Measurements from ENCODE around the gene TAS2R20.

The TAS2R20 gene

DNA sequence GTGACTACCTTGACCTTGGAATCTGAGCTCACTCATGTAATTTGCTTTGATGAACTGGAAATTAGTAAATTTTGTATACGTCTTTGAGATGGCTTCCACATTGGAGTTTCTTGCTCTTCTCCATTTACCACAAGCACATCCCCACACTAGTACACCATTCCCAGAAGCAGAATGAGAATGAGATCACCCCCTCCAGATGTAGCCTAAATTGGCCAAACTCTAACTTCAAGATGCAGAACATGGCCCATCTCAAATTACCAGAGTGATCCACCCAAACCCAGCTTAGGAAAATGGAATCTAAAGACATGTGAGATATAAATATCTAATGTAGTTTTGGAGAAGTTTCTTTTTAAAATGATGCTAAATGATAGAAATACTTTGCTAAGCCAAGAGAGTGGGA is 9.5 kb upstream of the TAS2R20 start:
- no peak overlapping the region for H3K27ac ChIP-seq (ENCODE audit: low read length)
- no peak overlapping the region for H3K4me3 ChIP-seq (ENCODE audit: low read length)
- no peaks in the 10 kb centered on the region for H3K36me3 ChIP-seq (ENCODE audit: control insufficient read depth, low read depth, low read length)
- no peaks in the 10 kb centered on the region for H3K4me1 ChIP-seq (ENCODE audit: control insufficient read depth, low read depth, low read length)
- H3K27me3 ChIP-seq (ENCODE audit: control insufficient read depth, insufficient read depth, low read length), result no peaks in the 10 kb centered on the region
- no peaks in the 10 kb centered on the region for H3K9me3 ChIP-seq (ENCODE audit: control insufficient read depth, low read depth, low read length)
- H3K9ac ChIP-seq (ENCODE audit: low read length), result no peak overlapping the region

DNA sequence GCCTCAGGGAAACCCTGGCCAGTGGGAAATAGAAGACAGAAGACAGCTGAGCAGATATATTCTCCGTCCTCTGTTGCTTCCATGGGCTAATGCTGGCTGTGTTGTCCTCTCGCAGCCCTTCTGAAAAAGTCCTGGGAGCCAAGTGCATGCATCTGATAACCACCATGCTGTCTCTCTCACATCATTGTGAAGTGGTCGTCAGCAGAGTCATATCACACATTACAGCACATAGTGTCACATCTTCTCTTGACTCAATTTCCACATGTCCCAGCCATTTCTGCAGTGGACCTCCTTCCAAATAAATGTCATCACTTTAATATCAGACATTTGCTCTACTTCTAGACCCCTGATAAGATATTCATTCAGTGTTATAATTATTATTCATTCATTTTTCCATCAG is 3.8 kb downstream of the TAS2R20 start:
- no peak overlapping the region for H3K27ac ChIP-seq (ENCODE audit: low read length)
- no peak overlapping the region for H3K4me3 ChIP-seq (ENCODE audit: low read length)
- H3K4me1 ChIP-seq (ENCODE audit: control insufficient read depth, low read depth, low read length), result no peaks in the 10 kb centered on the region

GRCh38 chr12:10989107-10989506 is 9.0 kb downstream of the TAS2R20 start:
- Histone ChIP-seq H3K27ac (ENCODE audit: low read length) (no peak overlapping the region), H3K27me3 (ENCODE audit: control insufficient read depth, insufficient read depth, low read length) (no peaks in the 10 kb centered on the region), H3K9me3 (ENCODE audit: control insufficient read depth, low read depth, low read length) (peaks cover 6% of the 10 kb centered on the region), H3K9ac (ENCODE audit: low read length) (no peak overlapping the region), H3K4me3 (ENCODE audit: low read length) (no peak overlapping the region), H3K4me1 (ENCODE audit: control insufficient read depth, low read depth, low read length) (no peaks in the 10 kb centered on the region), H3K36me3 (ENCODE audit: control insufficient read depth, low read depth, low read length) (no peaks in the 10 kb centered on the region)

More for the DNA sequence above, 3.8 kb downstream of the TAS2R20 start:
- H3K36me3 ChIP-seq (ENCODE audit: control insufficient read depth, low read depth, low read length), result no peaks in the 10 kb centered on the region
- no peak overlapping the region for H3K9ac ChIP-seq (ENCODE audit: low read length)
- H3K27me3 ChIP-seq (ENCODE audit: control insufficient read depth, insufficient read depth, low read length), result no peaks in the 10 kb centered on the region
- H3K9me3 ChIP-seq (ENCODE audit: control insufficient read depth, low read depth, low read length), result peaks cover 6% of the 10 kb centered on the region

DNA sequence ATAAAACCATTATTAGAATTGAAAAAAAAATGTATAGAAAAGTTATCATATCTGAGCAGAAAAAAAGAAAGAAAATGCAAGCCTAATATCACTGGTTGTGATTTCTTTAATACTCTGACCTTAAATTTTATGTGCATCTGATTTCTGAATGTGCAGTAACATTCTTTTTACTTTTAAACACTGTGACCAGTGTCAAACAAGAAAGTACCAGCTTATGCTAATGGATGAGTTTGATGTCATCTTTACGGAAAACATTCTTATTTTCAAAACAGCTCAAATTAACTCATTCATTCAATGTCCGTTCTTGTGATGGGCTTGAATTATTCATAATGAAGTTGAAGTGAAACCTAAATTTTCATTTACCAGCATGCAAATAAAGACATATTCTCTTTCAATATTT is 11.3 kb downstream of the TAS2R20 start, which contains the start of gene TAS2R50:
Gene TAS2R50, minus strand, starts transcription at position 101 of the 400 bp plus-strand sequence. Its CDS starts 52 bp downstream, at position 49.
- Histone ChIP-seq H3K27me3 (ENCODE audit: control insufficient read depth, insufficient read depth, low read length) (no peaks in the 10 kb centered on the region), H3K9ac (ENCODE audit: low read length) (no peak within 1 kb of the TSS), H3K4me1 (ENCODE audit: control insufficient read depth, low read depth, low read length) (no peaks in the 10 kb centered on the region), H3K9me3 (ENCODE audit: control insufficient read depth, low read depth, low read length) (peaks cover 6% of the 10 kb centered on the region), H3K36me3 (ENCODE audit: control insufficient read depth, low read depth, low read length) (no peaks in the 10 kb centered on the region), H3K4me3 (ENCODE audit: low read length) (no peak within 1 kb of the TSS), H3K27ac (ENCODE audit: low read length) (no peak within 1 kb of the TSS)

DNA sequence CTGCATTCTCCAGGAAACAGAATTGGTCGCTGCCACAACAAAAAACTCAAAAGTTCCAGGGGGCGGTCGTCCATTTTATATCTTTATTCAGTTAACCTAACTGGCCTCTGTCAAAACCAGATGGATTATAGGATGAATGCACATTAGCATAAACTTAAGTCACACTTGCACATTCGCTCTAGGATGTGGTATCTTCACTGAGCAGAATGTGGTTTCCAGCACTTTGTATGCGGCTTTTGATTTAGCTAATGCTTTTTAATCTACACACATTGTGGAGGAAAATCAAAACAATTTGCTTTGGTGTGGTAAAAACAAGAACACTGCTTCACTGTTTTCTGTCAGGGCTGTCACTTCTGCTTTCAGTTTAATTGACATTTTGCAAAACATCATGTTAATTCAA is 15.9 kb downstream of the TAS2R20 start:
- Histone ChIP-seq H3K4me1 (ENCODE audit: control insufficient read depth, low read depth, low read length) (no peaks in the 10 kb centered on the region), H3K9ac (ENCODE audit: low read length) (no peak overlapping the region), H3K9me3 (ENCODE audit: control insufficient read depth, low read depth, low read length) (no peaks in the 10 kb centered on the region), H3K36me3 (ENCODE audit: control insufficient read depth, low read depth, low read length) (no peaks in the 10 kb centered on the region), H3K27me3 (ENCODE audit: control insufficient read depth, insufficient read depth, low read length) (no peaks in the 10 kb centered on the region), H3K27ac (ENCODE audit: low read length) (no peak overlapping the region), H3K4me3 (ENCODE audit: low read length) (no peak overlapping the region)

DNA sequence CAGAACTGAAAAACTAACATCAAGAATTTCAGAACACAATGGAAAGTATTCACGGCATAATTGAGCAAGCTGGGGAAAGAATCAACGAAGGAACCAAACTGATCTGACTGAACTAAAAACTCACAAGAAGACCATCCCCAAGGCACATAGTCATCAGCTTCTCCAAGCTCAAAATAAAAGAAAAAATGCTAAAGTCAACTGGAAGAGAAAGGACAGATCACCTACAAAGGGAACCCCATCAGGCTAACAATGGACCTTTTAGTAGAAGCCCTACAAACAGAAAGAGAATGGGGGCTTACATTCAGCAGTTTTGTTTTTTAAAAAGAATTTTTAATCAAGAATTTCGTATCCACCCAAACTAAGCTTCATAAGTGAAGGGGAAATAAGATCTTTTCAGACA is 23.1 kb downstream of the TAS2R20 start:
- Histone ChIP-seq H3K36me3 (ENCODE audit: control insufficient read depth, low read depth, low read length) (no peaks in the 10 kb centered on the region), H3K4me1 (ENCODE audit: control insufficient read depth, low read depth, low read length) (peaks cover 18% of the 10 kb centered on the region), H3K9ac (ENCODE audit: low read length) (no peak overlapping the region), H3K9me3 (ENCODE audit: control insufficient read depth, low read depth, low read length) (no peaks in the 10 kb centered on the region), H3K4me3 (ENCODE audit: low read length) (no peak overlapping the region), H3K27me3 (ENCODE audit: control insufficient read depth, insufficient read depth, low read length) (no peaks in the 10 kb centered on the region), H3K27ac (ENCODE audit: low read length) (no peak overlapping the region)

DNA sequence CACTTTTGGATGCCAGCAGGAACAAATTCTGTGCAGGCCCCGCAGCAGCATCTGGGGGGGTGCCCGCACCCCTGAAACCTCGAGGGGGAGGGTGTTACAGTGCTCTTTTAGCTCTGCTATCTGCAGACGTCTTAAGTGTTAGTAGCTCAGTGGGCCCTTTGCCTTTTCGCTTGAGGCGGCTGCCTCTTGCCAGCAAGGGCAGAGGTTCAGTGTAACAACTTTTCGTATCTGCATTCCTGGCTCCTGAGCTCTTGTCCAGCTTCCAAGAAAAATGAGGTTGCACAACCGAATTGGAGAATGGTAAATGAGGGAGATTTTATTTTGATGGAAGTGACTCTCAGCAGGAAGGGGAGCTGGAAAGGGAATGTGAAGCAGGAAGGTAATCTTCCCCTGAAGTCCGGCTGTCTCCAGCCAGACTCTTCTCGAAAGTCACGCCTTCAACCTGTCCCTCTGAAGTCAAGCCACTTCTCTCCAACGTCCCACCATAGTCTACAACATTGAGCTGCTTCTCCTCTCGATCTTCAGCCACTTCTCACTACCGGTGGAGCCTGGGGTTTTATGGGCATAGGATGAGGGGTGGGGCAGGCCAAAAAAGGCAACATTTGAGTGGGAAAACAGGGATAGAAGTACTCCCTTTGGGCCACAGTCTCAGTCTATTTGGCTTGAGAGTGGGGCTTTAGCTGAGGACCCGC is 29.2 kb downstream of the TAS2R20 start:
- H3K27ac ChIP-seq (ENCODE audit: low read length), result no peak overlapping the region
- no peaks in the 10 kb centered on the region for H3K4me1 ChIP-seq (ENCODE audit: control insufficient read depth, low read depth, low read length)
- H3K36me3 ChIP-seq (ENCODE audit: control insufficient read depth, low read depth, low read length), result no peaks in the 10 kb centered on the region
- no peaks in the 10 kb centered on the region for H3K9me3 ChIP-seq (ENCODE audit: control insufficient read depth, low read depth, low read length)
- H3K9ac ChIP-seq (ENCODE audit: low read length), result no peak overlapping the region
- H3K4me3 ChIP-seq (ENCODE audit: low read length), result no peak overlapping the region
- H3K27me3 ChIP-seq (ENCODE audit: control insufficient read depth, insufficient read depth, low read length), result no peaks in the 10 kb centered on the region

DNA sequence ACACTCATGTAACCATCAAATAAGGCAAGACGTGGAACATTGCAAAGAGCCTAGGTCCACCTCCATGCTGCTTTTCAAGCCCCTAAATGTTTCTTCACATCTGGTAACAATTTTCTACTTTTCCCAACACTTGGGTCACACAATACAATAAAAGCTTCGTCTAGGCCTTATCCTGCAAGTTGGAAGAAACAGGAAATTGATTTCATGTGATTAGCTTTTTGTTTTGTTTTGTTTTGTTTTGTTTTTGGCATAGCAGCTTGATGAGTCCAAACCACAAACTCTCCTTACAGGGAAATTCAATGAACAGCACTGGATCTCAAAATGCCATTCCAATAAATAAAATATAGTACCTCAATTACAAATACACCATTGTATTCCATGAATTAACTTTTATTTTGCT is 30.7 kb downstream of the TAS2R20 start:
- H3K4me3 ChIP-seq (ENCODE audit: low read length), result no peak overlapping the region

DNA sequence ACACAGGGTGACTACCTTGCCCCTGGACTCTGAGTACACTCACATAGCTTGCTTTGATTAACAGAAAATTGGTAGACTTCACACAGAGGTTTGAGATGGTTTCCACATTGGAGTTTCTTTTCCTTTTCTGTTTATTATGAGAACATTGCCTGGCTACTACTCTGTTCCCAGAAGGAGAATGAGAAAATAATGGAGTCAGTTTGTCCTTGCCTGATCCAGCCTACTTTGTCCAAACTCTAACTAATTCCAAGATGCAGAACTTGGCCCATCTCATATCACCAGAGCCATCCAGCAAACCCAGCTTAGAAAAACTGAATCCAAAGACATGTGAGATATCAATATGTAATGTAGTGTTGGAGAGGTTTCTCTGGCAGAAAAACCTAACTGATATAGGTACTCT is 31.8 kb downstream of the TAS2R20 start:
- H3K4me3 ChIP-seq (ENCODE audit: low read length), result no peak overlapping the region
- no peak overlapping the region for H3K9ac ChIP-seq (ENCODE audit: low read length)
- H3K36me3 ChIP-seq (ENCODE audit: control insufficient read depth, low read depth, low read length), result no peaks in the 10 kb centered on the region
- H3K9me3 ChIP-seq (ENCODE audit: control insufficient read depth, low read depth, low read length), result no peaks in the 10 kb centered on the region
- H3K27me3 ChIP-seq (ENCODE audit: control insufficient read depth, insufficient read depth, low read length), result no peaks in the 10 kb centered on the region
- H3K4me1 ChIP-seq (ENCODE audit: control insufficient read depth, low read depth, low read length), result no peaks in the 10 kb centered on the region
- no peak overlapping the region for H3K27ac ChIP-seq (ENCODE audit: low read length)

More for the DNA sequence above, 30.7 kb downstream of the TAS2R20 start:
- no peaks in the 10 kb centered on the region for H3K27me3 ChIP-seq (ENCODE audit: control insufficient read depth, insufficient read depth, low read length)
- no peaks in the 10 kb centered on the region for H3K36me3 ChIP-seq (ENCODE audit: control insufficient read depth, low read depth, low read length)
- H3K27ac ChIP-seq (ENCODE audit: low read length), result no peak overlapping the region
- no peak overlapping the region for H3K9ac ChIP-seq (ENCODE audit: low read length)
- H3K9me3 ChIP-seq (ENCODE audit: control insufficient read depth, low read depth, low read length), result no peaks in the 10 kb centered on the region
- no peaks in the 10 kb centered on the region for H3K4me1 ChIP-seq (ENCODE audit: control insufficient read depth, low read depth, low read length)

DNA sequence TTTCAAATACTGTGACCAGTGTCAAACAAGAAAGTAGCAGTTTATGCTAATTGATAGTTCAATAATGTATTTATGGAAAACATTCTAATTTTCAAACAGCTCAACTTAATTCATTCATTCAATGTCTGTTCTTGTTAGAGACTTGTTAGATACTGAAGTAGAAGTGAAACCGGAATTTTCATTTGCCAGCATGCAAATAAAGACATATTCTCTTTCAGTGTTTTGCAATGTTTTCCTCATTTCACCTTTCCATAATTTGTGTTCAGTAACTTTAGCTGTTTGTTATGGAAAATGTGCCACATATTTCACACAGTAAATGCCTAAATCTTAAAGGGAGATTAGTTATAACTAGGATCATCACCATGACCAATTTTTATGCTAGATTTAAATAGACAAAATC is 32.6 kb downstream of the TAS2R20 start:
- H3K27ac ChIP-seq (ENCODE audit: low read length), result no peak overlapping the region
- no peaks in the 10 kb centered on the region for H3K4me1 ChIP-seq (ENCODE audit: control insufficient read depth, low read depth, low read length)
- H3K9me3 ChIP-seq (ENCODE audit: control insufficient read depth, low read depth, low read length), result no peaks in the 10 kb centered on the region
- H3K9ac ChIP-seq (ENCODE audit: low read length), result no peak overlapping the region
- no peak overlapping the region for H3K4me3 ChIP-seq (ENCODE audit: low read length)
- H3K27me3 ChIP-seq (ENCODE audit: control insufficient read depth, insufficient read depth, low read length), result no peaks in the 10 kb centered on the region
- H3K36me3 ChIP-seq (ENCODE audit: control insufficient read depth, low read depth, low read length), result no peaks in the 10 kb centered on the region

- Histone ChIP-seq H3K4me1 (ENCODE audit: control insufficient read depth, low read depth, low read length) (no peaks in the 10 kb centered on the region), H3K36me3 (ENCODE audit: control insufficient read depth, low read depth, low read length) (no peaks in the 10 kb centered on the region), H3K27me3 (ENCODE audit: control insufficient read depth, insufficient read depth, low read length) (no peaks in the 10 kb centered on the region), H3K9ac (ENCODE audit: low read length) (no peak overlapping the region), H3K27ac (ENCODE audit: low read length) (no peak overlapping the region), H3K9me3 (ENCODE audit: control insufficient read depth, low read depth, low read length) (no peaks in the 10 kb centered on the region), H3K4me3 (ENCODE audit: low read length) (no peak overlapping the region)
Observed at GRCh38 chr12:10960211-10960610, 37.9 kb downstream of the TAS2R20 start.

- Histone ChIP-seq H3K4me3 (ENCODE audit: low read length) (no peak overlapping the region), H3K27ac (ENCODE audit: low read length) (no peak overlapping the region), H3K9me3 (ENCODE audit: control insufficient read depth, low read depth, low read length) (no peaks in the 10 kb centered on the region), H3K9ac (ENCODE audit: low read length) (no peak overlapping the region), H3K27me3 (ENCODE audit: control insufficient read depth, insufficient read depth, low read length) (no peaks in the 10 kb centered on the region), H3K4me1 (ENCODE audit: control insufficient read depth, low read depth, low read length) (no peaks in the 10 kb centered on the region), H3K36me3 (ENCODE audit: control insufficient read depth, low read depth, low read length) (no peaks in the 10 kb centered on the region)
Observed at GRCh38 chr12:10959804-10960203, 38.3 kb downstream of the TAS2R20 start.

All from iPS-18a (cell line).